Measurements from ENCODE around the gene RMDN2. TPM values are rescaled to one million over a fixed set of nuclear protein-coding genes. Genes with fewer than 3 reads are reported as not detected.

RMDN2 gene
- total RNA-seq, 4 donors from 2014 or later, result 9.6 to 14.4 (median 12.0) TPM

GRCh38 chr2:38021589-38021988 lies 96.5 kb downstream of the RMDN2 start:
- 92 to 95% methylated on average over 9 of the region's 9 CpGs for WGBS, 2 donors
- Histone ChIP-seq H3K4me1 (no peaks in the 10 kb centered on the region), H3K36me3 (peaks cover 0 to 10% (median 0%) of the 10 kb centered on the region in 3 donors), H3K27ac (no peak overlapping the region), H3K9me3 (no peaks in the 10 kb centered on the region), H3K27me3 (no peaks in the 10 kb centered on the region), H3K4me3 (no peak overlapping the region)
- no peak for DNase-seq (ENCODE audit: low spot score in 2 of 2)
- TF ChIP-seq POLR2A (IDR thresholded peaks at IDR 0.05) (no peak), EP300 (IDR thresholded peaks at IDR 0.05) (no peak)
- TF ChIP-seq, protein P1, sequence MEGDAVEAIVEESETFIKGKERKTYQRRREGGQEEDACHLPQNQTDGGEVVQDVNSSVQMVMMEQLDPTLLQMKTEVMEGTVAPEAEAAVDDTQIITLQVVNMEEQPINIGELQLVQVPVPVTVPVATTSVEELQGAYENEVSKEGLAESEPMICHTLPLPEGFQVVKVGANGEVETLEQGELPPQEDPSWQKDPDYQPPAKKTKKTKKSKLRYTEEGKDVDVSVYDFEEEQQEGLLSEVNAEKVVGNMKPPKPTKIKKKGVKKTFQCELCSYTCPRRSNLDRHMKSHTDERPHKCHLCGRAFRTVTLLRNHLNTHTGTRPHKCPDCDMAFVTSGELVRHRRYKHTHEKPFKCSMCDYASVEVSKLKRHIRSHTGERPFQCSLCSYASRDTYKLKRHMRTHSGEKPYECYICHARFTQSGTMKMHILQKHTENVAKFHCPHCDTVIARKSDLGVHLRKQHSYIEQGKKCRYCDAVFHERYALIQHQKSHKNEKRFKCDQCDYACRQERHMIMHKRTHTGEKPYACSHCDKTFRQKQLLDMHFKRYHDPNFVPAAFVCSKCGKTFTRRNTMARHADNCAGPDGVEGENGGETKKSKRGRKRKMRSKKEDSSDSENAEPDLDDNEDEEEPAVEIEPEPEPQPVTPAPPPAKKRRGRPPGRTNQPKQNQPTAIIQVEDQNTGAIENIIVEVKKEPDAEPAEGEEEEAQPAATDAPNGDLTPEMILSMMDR (IDR thresholded peaks at IDR 0.05), result no peak

DNA sequence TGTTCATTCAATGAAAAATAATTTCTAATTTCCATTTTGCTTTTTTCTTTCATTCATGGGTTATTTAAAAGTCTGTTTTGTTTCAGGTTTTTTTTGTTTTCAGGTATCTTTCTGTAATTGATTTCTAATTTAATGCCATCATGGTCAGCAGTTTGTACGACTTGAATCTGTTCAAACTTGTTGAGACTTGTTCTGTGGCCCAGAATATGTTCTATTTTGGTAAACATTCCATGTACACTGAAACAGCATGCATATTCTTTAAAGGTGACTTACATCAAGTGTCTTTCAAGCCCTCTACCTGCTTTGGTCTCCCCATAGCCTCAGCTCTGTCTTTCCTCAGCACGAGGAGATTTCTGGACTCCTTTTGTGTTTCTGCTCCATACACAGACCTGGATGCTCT lies 101.8 kb downstream of the RMDN2 start:
- peaks cover 0 to 10% (median 0%) of the 10 kb centered on the region in 4 donors for H3K4me1 ChIP-seq
- DNase-seq (ENCODE audit: low spot score in 2 of 2), result no peak
- WGBS, 2 donors, result 77 to 85% methylated on average over 2 of the region's 2 CpGs
- no peak for TF ChIP-seq POLR2A (IDR thresholded peaks at IDR 0.05)
- no peak for TF ChIP-seq EP300 (IDR thresholded peaks at IDR 0.05)
- TF ChIP-seq, protein P1 (IDR thresholded peaks at IDR 0.05), result no peak
- H3K27me3 ChIP-seq, result no peaks in the 10 kb centered on the region
- no peak overlapping the region for H3K27ac ChIP-seq
- H3K4me3 ChIP-seq, result no peak overlapping the region
- H3K36me3 ChIP-seq, result no peaks in the 10 kb centered on the region
- no peaks in the 10 kb centered on the region for H3K9me3 ChIP-seq

DNA sequence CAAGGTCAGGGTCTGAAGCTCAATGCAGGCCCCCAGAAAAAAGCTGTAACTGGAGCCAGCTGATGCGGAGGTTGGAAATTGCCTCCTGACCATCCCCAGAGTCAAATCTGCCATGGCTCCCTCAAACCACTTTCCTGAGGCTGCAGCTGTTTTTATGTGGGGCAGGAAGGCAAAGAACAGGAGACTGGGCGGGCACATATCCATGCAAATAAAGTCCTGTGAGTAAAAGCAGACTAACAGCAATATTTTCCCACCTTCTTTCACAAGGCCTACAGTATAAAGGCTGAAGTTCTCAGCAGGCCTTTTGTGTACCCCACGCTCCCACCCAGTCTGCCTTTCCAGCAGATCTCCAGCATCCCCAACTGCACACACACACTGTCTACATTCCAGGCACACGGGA lies 103.7 kb downstream of the RMDN2 start:
- H3K36me3 ChIP-seq, result no peaks in the 10 kb centered on the region
- DNase-seq (ENCODE audit: low spot score in 2 of 2), result no peak
- H3K27me3 ChIP-seq, result no peaks in the 10 kb centered on the region
- H3K4me1 ChIP-seq, result peaks cover 0 to 10% (median 0%) of the 10 kb centered on the region in 4 donors
- no peak overlapping the region for H3K27ac ChIP-seq
- WGBS, 2 donors, result 91 to 95% methylated on average over 4 of the region's 4 CpGs
- H3K4me3 ChIP-seq, result no peak overlapping the region
- TF ChIP-seq POLR2A (IDR thresholded peaks at IDR 0.05) (no peak), EP300 (IDR thresholded peaks at IDR 0.05) (no peak)
- TF ChIP-seq, protein P1 (IDR thresholded peaks at IDR 0.05), result no peak
- H3K9me3 ChIP-seq, result no peaks in the 10 kb centered on the region

- Histone ChIP-seq H3K4me1 (peaks cover 0 to 10% (median 0%) of the 10 kb centered on the region in 4 donors), H3K4me3 (no peak overlapping the region), H3K36me3 (no peaks in the 10 kb centered on the region), H3K27me3 (no peaks in the 10 kb centered on the region), H3K9me3 (no peaks in the 10 kb centered on the region), H3K27ac (no peak overlapping the region)
- 85 to 88% methylated on average over 5 of the region's 5 CpGs for WGBS, 2 donors
- no peak for DNase-seq (ENCODE audit: low spot score in 2 of 2)
- TF ChIP-seq POLR2A (IDR thresholded peaks at IDR 0.05) (no peak), EP300 (IDR thresholded peaks at IDR 0.05) (no peak)
- TF ChIP-seq, protein P1 (IDR thresholded peaks at IDR 0.05), result no peak
These were observed 104.4 kb downstream of the RMDN2 start for GRCh38 chr2:38029512-38029911.

GRCh38 chr2:38030635-38031355 lies 105.7 kb downstream of the RMDN2 start:
- no peak for TF ChIP-seq EP300 (IDR thresholded peaks at IDR 0.05)
- no peak for TF ChIP-seq POLR2A (IDR thresholded peaks at IDR 0.05)
- TF ChIP-seq, protein P1 (IDR thresholded peaks at IDR 0.05), result no peak

More at GRCh38 chr2:38030635-38031355, 105.7 kb downstream of the RMDN2 start:
- H3K4me1 ChIP-seq, result peaks cover 0 to 10% (median 0%) of the 10 kb centered on the region in 4 donors
- 51 to 69% methylated on average over 1 of the region's 1 CpG for WGBS, 2 donors
- no peak overlapping the region for H3K4me3 ChIP-seq
- no peaks in the 10 kb centered on the region for H3K27me3 ChIP-seq
- H3K27ac ChIP-seq, result peak overlapping the region in 1 of 4 donors; percentile 39
- H3K36me3 ChIP-seq, result no peaks in the 10 kb centered on the region
- peak in 1 of 2 donors; percentile 45 for DNase-seq (ENCODE audit: low spot score in 2 of 2)
- H3K9me3 ChIP-seq, result no peaks in the 10 kb centered on the region

All from tibial nerve (tissue), 4 donors.